Karpas-422 (cell line): ENCODE measurements around the gene PYGM. TPM values are rescaled to one million over a fixed set of nuclear protein-coding genes. Genes with fewer than 3 reads are reported as not detected.

Source experiments
- DNase-seq: peaks from one replicate; pipeline ENCODE4 v3.0.0-alpha.2; 2015
- H2AFZ ChIP-seq: fragments of 200-600 bp; sonication (generic); 2 replicates; pipeline ENCODE4 v1.6.1; 2014; ENCODE audit warnings: antibody characterized with exemption, low read length, mixed read lengths
- H3K27ac ChIP-seq: fragments of 200-600 bp; sonication (generic); 2 replicates; pipeline ENCODE4 v1.5.1; 2014; ENCODE audit warnings: mild to moderate bottlenecking, low read length, moderate library complexity
- H3K27me3 ChIP-seq: fragments of 200-600 bp; sonication (generic); 2 replicates; pipeline ENCODE4 v1.6.1; 2014; ENCODE audit warnings: low read length, mixed read lengths
- H3K36me3 ChIP-seq: fragments of 200-600 bp; sonication (generic); 2 replicates; pipeline ENCODE4 v1.6.1; 2014; ENCODE audit warnings: low read length, mixed read lengths; ENCODE audit not compliant: insufficient read depth
- H3K4me1 ChIP-seq: fragments of 200-600 bp; sonication (generic); 2 replicates; pipeline ENCODE4 v1.6.1; 2014; ENCODE audit warnings: mild to moderate bottlenecking, low read length, mixed read lengths
- H3K4me2 ChIP-seq: fragments of 200-600 bp; sonication (generic); 2 replicates; pipeline ENCODE4 v1.6.1; 2014; ENCODE audit warnings: low read length, low read depth, mild to moderate bottlenecking; ENCODE audit not compliant: poor library complexity, severe bottlenecking
- H3K4me3 ChIP-seq: fragments of 200-600 bp; sonication (generic); 2 replicates; pipeline ENCODE4 v1.5.1; 2014; ENCODE audit warnings: mild to moderate bottlenecking, antibody characterized with exemption, low read length, mixed read lengths
- H3K79me2 ChIP-seq: fragments of 200-600 bp; sonication (generic); 2 replicates; pipeline ENCODE4 v1.6.1; 2014; ENCODE audit warnings: mild to moderate bottlenecking, low read length, mixed read lengths
- H3K9ac ChIP-seq: fragments of 200-600 bp; sonication (generic); 2 replicates; pipeline ENCODE4 v1.6.0; 2014; ENCODE audit warnings: low read length
- H3K9me2 ChIP-seq: fragments of 200-600 bp; sonication (generic), shearing (Covaris generic); replicated peaks from 2 replicates; pipeline ENCODE4 v1.6.0; 2014; ENCODE audit warnings: mild to moderate bottlenecking, low read length, moderate library complexity; ENCODE audit not compliant: insufficient read depth
- H3K9me3 ChIP-seq: fragments of 300-700, 200-600 bp; sonication (generic); 2 replicates; pipeline ENCODE4 v1.6.1; 2014; ENCODE audit warnings: low read length, mixed read lengths
- H4K20me1 ChIP-seq: fragments of 200-600 bp; sonication (generic); 2 replicates; pipeline ENCODE4 v1.6.1; 2014; ENCODE audit warnings: mild to moderate bottlenecking, antibody characterized with exemption, low read length, low read depth; ENCODE audit not compliant: insufficient read depth
- total RNA-seq: library from RNA; depleted of rRNA; stranded (reverse); fragments of >200 nt; shearing (Covaris generic); gene quantifications from 2 replicates; pipeline ENCODE4 v1.2.3, GENCODE V29; 2014; ENCODE audit warnings: low replicate concordance

PYGM gene
- total RNA-seq, 1 experiment from 2014 or later = not detected

GRCh38 chr11:64766881-64767280 lies 7.1 kb upstream of the PYGM start:
- Histone ChIP-seq H2AFZ (no peak overlapping the region), H3K4me3 (no peak overlapping the region), H3K27me3 (no peaks in the 10 kb centered on the region), H3K36me3 (peaks cover 67% of the 10 kb centered on the region), H3K9me3 (no peaks in the 10 kb centered on the region), H3K27ac (no peak overlapping the region), H3K79me2 (peaks cover 10% of the 10 kb centered on the region), H3K4me2 (no peak overlapping the region), H3K9ac (no peak overlapping the region), H3K9me2 (no peaks in the 10 kb centered on the region), H3K4me1 (peaks cover 5% of the 10 kb centered on the region; the same call in 1 of the 2 replicates), H4K20me1 (peaks cover 68% of the 10 kb centered on the region)
- DNase-seq = no peak

DNA sequence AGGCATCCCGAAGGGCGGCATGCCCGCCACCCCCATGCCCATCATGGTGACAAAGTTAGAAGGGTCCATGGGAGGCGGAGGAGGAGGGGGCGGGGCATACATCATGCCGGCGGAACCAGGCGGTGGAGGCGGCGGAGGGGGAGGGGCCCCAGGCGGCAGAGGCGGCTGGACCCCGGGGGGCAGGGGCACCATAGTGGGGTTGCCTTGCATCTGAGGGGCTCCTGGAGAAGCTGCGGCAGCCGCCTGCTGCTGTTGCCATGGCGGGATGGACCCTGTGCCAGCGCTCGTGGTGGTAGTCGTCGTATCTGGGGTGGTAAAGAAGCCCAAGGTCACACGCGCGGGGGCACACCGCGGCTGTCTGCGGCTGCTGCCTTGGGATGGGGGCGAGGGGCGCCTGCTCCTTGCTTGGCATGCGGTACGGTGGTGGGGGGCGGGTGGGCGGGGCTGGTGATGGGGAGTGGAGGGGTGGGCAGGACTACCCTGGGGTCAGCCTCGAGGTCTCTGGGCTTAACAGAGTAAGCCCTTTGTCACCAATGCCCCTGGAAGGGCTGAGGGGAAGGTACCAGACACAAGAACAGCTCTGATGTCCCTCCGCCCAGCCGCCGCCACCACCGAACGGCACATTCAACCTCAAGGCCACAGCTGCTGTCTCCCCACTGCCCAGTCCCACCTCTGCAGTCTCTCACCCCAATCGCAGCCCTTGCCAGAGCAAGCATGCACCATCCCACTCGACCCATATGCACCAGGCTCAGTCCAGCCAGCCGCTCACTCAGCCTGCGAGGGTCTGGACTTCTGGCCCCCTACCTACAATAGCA lies 6.3 kb upstream of the PYGM start:
- Histone ChIP-seq H3K4me1 (peaks cover 5% of the 10 kb centered on the region; the same call in 1 of the 2 replicates), H3K27me3 (no peaks in the 10 kb centered on the region), H3K9ac (no peak overlapping the region), H3K4me2 (no peak overlapping the region), H3K79me2 (0 out of 2 replicates have a peak, but pooled peaks cover 6% of the 10 kb centered on the region), H3K36me3 (peaks cover 59% of the 10 kb centered on the region), H3K9me2 (no peaks in the 10 kb centered on the region), H3K27ac (no peak overlapping the region), H4K20me1 (peaks cover 60% of the 10 kb centered on the region), H3K4me3 (no peak overlapping the region), H3K9me3 (no peaks in the 10 kb centered on the region), H2AFZ (no peak overlapping the region)
- DNase-seq = no peak

GRCh38 chr11:64765291-64765850 lies 5.6 kb upstream of the PYGM start:
- Histone ChIP-seq H3K9me2 (no peaks in the 10 kb centered on the region), H3K36me3 (peaks cover 52% of the 10 kb centered on the region), H3K4me1 (peaks cover 5% of the 10 kb centered on the region; the same call in 1 of the 2 replicates), H4K20me1 (peaks cover 53% of the 10 kb centered on the region), H3K27ac (no peak overlapping the region), H3K4me3 (no peak overlapping the region), H3K27me3 (no peaks in the 10 kb centered on the region), H3K9ac (no peak overlapping the region), H3K79me2 (no peaks in the 10 kb centered on the region), H3K4me2 (no peak overlapping the region), H2AFZ (no peak overlapping the region), H3K9me3 (no peaks in the 10 kb centered on the region)
- no peak for DNase-seq

- Histone ChIP-seq H3K27ac (no peak overlapping the region), H3K27me3 (no peaks in the 10 kb centered on the region), H3K9ac (no peak overlapping the region), H3K79me2 (no peaks in the 10 kb centered on the region), H3K36me3 (peaks cover 46% of the 10 kb centered on the region), H3K4me3 (no peak overlapping the region), H3K9me2 (no peaks in the 10 kb centered on the region), H2AFZ (no peak overlapping the region), H3K9me3 (no peaks in the 10 kb centered on the region), H3K4me2 (no peak overlapping the region), H4K20me1 (peaks cover 48% of the 10 kb centered on the region), H3K4me1 (peaks cover 5% of the 10 kb centered on the region; the same call in 1 of the 2 replicates)
- no peak for DNase-seq
Measured at GRCh38 chr11:64764753-64765152, 5.0 kb upstream of the PYGM start.

DNA sequence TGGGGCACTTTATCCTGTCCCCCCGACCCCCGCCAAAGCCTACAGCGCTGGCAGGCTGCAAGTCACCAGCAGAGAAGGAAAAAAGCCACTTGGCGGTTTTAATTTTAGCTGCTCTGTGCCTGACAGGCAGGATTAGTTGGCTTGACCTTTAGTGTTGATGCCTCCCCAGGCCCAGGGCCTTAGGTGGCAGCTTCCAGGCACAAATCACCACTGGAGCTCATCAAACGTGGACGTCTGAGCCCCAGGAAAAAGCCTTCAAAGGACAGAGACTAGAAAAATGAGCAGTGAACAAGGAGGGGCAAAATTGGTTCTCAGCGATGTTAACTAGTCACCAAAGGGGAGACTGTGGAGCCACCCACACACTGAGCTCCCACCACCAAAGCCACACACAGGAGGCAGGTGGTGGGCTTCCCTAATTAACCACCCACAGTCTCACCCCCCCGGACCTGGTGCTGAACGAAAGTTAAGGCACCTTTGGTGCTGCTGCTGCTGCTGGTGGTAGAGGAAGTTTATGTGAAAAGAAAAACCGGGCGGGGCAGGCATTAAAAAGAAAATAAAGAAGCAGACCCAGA lies 4.4 kb upstream of the PYGM start:
- Histone ChIP-seq H3K27ac (no peak overlapping the region), H3K9ac (no peak overlapping the region), H3K4me2 (no peak overlapping the region), H3K27me3 (no peaks in the 10 kb centered on the region), H3K9me3 (no peaks in the 10 kb centered on the region), H3K79me2 (no peaks in the 10 kb centered on the region), H3K4me1 (peaks cover 5% of the 10 kb centered on the region; the same call in 1 of the 2 replicates), H2AFZ (no peak overlapping the region), H4K20me1 (peaks cover 42% of the 10 kb centered on the region), H3K4me3 (no peak overlapping the region), H3K9me2 (no peaks in the 10 kb centered on the region), H3K36me3 (peaks cover 40% of the 10 kb centered on the region)
- no peak for DNase-seq

GRCh38 chr11:64763526-64764039 lies 3.8 kb upstream of the PYGM start:
- H2AFZ ChIP-seq = no peak overlapping the region
- no peaks in the 10 kb centered on the region for H3K27me3 ChIP-seq
- no peaks in the 10 kb centered on the region for H3K9me2 ChIP-seq
- H3K9me3 ChIP-seq = no peaks in the 10 kb centered on the region
- DNase-seq = no peak
- no peaks in the 10 kb centered on the region for H3K79me2 ChIP-seq
- H3K27ac ChIP-seq = 0 out of 2 replicates have a peak overlapping the region, but pooled peaks have one; percentile 42
- H3K4me1 ChIP-seq = peaks cover 5% of the 10 kb centered on the region; the same call in 1 of the 2 replicates
- no peak overlapping the region for H3K4me2 ChIP-seq
- peaks cover 35% of the 10 kb centered on the region for H3K36me3 ChIP-seq
- H4K20me1 ChIP-seq = peaks cover 36% of the 10 kb centered on the region
- H3K4me3 ChIP-seq = no peak overlapping the region
- no peak overlapping the region for H3K9ac ChIP-seq

DNA sequence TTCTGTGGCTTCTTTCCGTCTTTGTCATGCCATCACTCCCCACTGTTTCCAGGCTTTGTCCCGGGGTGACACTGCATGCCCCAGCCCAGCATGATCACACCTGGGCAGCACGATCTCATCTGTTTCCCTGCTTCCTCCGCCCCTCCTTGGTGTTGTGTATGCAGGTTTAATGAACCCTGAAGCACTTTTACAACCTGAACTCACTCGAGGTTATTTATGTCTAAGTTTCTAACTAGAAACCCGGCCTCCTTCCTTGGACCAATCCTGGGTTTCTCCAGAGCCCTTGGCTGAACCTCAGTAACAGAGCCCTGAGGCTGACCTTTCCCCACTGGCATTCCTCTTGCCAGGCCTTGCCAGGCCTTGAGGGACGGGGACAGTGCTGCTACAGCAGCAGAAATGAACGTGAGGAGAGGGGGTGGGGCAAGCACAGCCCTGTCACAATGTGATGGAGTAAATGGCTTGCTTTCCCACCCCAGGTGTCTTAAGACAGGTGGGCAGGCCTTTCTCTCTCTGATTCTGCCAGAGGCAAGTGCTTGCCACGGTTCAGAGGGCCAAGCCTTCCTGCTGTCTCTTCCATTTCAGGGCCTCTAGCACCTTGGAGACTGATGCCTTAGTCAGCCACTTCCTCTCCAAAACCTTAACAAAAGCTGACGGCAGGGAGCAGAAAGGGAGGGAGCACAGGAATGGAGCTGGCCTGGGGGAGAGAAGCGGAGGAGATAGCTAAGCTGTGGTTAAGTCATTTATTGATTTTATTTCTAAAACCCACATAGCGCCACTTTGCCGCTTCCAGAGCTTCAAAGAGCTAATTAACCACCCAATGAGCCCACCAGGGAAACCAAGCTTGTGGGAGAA lies 3.1 kb upstream of the PYGM start:
- Histone ChIP-seq H3K36me3 (peaks cover 28% of the 10 kb centered on the region), H3K4me3 (no peak overlapping the region)

More for the DNA sequence above, 3.1 kb upstream of the PYGM start:
- H3K9me2 ChIP-seq = no peaks in the 10 kb centered on the region
- H2AFZ ChIP-seq = no peak overlapping the region
- peaks cover 5% of the 10 kb centered on the region; the same call in 1 of the 2 replicates for H3K4me1 ChIP-seq
- H4K20me1 ChIP-seq = peaks cover 31% of the 10 kb centered on the region
- no peak for DNase-seq
- no peaks in the 10 kb centered on the region for H3K79me2 ChIP-seq
- no peak overlapping the region for H3K4me2 ChIP-seq
- no peaks in the 10 kb centered on the region for H3K9me3 ChIP-seq
- H3K9ac ChIP-seq = no peak overlapping the region
- H3K27me3 ChIP-seq = no peaks in the 10 kb centered on the region
- H3K27ac ChIP-seq = 0 out of 2 replicates have a peak overlapping the region, but pooled peaks have one; percentile 42
